Measurements from ENCODE around the gene SULF2.
A peak's percentile ranks its signal among the peaks of the same experiment; 100 is the strongest.

SULF2 gene

GRCh38 chr20:47647994-47648393 is 137.3 kb downstream of the SULF2 start:
- DNase-seq (ENCODE audit: low read depth), result no peak

GRCh38 chr20:47645632-47646031 is 139.6 kb downstream of the SULF2 start:
- DNase-seq (ENCODE audit: low read depth), result no peak

- DNase-seq (ENCODE audit: low read depth), result no peak
These were observed 142.7 kb downstream of the SULF2 start for GRCh38 chr20:47642624-47643023.

DNA sequence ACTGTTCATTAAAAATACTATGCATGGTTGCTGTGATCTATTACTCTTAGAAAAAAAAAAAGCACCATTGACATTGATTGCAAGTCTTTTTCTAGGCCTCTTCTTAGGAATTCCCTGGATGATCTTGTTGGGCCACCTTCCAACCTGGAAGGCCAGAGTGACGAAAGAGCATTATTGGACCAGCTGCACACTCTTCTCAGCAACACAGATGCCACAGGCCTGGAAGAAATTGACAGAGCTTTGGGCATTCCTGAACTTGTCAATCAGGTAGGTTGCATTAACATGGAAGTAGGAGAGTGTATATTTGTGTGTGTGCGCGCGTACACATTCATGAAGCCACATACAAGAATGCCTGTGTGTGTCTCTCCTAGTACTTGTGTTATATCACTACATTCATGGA is 143.2 kb downstream of the SULF2 start:
- DNase-seq (ENCODE audit: low read depth), result no peak

DNA sequence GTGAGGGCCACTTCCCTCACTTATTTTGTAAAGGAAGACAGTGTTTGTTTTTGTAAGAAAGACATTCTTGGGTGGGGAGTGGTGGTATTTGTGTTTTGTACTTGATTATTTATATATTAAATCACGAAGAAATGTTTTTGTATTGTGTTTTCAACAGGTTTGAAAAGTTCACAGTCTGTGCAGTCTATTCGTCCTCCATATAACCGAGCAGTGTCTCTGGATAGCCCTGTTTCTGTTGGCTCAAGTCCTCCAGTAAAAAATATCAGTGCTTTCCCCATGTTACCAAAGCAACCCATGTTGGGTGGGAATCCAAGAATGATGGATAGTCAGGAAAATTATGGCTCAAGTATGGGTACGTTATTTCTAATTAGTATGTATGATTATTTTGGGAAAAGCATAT is 146.4 kb downstream of the SULF2 start:
- no peak for DNase-seq (ENCODE audit: low read depth)

DNA sequence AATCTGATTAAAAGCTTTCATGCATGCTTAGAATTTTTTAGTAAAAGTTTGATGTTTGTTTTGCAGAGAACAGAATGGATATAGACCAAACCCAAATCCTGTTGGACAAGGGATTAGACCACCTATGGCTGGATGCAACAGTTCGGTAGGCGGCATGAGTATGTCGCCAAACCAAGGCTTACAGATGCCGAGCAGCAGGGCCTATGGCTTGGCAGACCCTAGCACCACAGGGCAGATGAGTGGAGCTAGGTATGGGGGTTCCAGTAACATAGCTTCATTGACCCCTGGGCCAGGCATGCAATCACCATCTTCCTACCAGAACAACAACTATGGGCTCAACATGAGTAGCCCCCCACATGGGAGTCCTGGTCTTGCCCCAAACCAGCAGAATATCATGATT is 150.0 kb downstream of the SULF2 start:
- DNase-seq (ENCODE audit: low read depth), result no peak

DNA sequence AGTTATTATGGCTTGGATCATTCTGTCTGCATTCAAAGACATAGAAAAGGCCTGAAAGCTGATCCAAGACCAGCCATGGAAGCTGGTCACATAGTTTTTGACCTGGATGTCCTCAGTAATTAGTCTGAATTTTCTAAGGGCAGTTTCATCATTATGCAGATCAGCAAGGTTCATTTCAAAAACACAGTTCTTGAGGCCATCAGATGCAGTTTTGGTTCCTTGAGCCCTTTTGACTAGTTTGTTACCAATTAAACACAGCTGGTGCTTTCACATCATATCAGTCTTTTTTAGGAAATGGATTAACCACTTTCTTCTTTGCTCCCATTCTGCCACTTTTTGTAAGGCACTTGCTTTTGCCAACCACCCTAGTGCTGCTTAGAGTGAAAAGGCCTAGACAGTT is 154.2 kb downstream of the SULF2 start:
- DNase-seq (ENCODE audit: low read depth), result no peak

GRCh38 chr20:47629907-47630306 is 155.4 kb downstream of the SULF2 start:
- DNase-seq (ENCODE audit: low read depth), result no peak

- DNase-seq (ENCODE audit: low read depth), result no peak
These were observed 157.7 kb downstream of the SULF2 start for GRCh38 chr20:47627540-47627939.

- no peak for DNase-seq (ENCODE audit: low read depth)
These were observed 162.1 kb downstream of the SULF2 start for GRCh38 chr20:47623206-47623605.

- DNase-seq (ENCODE audit: low read depth), result no peak
These were observed 163.1 kb downstream of the SULF2 start for GRCh38 chr20:47622118-47622665.

DNA sequence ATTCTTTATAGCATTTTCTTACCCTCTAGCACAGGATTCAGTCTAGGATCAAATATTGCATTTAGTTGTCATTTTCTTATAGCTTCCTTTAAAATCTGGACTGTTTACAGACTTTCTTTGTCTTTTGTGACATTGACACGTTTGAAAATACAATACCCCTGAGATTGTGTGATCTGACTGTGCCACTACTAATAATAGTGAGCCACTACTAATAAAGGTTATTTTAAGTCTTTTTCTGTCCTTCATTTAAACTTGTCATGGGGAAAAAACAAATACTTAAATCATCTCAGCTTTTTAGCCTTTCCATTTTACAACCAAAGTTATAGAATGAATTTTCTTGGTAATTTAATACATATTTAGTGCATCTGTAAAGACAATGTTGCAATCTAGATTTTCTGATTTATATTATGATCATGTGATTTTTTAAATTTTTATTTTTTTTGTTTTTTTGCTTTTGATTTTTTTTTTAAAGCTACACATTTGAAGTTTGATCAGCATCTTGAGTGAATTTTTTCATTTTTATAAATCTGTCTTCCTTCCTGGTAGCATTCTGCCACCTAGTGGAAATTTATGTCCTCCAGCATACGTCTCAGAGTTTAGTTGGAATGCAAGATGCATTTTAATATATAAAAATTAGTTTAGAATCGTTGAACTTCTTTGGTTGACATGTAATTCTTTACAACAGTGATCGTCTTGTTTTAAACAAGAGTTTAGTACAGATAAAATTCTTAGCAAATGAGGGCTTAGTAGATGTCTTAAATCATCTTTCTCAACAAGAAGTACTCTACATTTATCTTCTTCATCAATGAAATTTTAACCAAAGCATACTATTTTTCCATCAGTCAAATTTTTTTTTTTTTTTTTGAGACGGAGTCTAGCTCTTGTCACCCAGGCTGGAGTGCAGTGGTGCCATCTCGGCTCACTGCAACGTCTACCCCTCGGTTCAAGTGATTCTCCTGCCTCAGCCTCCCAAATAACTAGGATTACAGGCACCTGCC is 164.2 kb downstream of the SULF2 start:
- DNase-seq (ENCODE audit: low read depth), result no peak

GRCh38 chr20:47618479-47618878 is 166.8 kb downstream of the SULF2 start:
- DNase-seq (ENCODE audit: low read depth), result no peak

GRCh38 chr20:47614703-47615309 is 170.5 kb downstream of the SULF2 start:
- DNase-seq (ENCODE audit: low read depth), result no peak

- no peak for DNase-seq (ENCODE audit: low read depth)
These were observed 172.6 kb downstream of the SULF2 start for GRCh38 chr20:47612670-47613069.

- no peak for DNase-seq (ENCODE audit: low read depth)
These were observed 173.5 kb downstream of the SULF2 start for GRCh38 chr20:47611785-47612184.

DNA sequence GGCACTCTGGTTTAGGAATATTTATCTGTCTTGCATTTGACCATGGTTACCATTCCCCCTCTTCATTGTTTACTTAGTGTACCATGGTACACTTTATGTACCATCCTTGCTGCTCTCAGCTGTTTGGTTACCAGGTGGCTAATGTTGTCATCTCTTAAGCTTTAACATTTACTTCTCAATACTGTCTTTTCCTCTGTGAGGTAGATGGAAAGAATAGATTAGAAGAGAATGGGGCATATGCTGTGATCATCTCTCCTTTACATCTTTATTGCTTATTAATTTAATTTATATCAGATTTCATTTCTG is 174.4 kb downstream of the SULF2 start:
- DNase-seq (ENCODE audit: low read depth), result no peak

DNA sequence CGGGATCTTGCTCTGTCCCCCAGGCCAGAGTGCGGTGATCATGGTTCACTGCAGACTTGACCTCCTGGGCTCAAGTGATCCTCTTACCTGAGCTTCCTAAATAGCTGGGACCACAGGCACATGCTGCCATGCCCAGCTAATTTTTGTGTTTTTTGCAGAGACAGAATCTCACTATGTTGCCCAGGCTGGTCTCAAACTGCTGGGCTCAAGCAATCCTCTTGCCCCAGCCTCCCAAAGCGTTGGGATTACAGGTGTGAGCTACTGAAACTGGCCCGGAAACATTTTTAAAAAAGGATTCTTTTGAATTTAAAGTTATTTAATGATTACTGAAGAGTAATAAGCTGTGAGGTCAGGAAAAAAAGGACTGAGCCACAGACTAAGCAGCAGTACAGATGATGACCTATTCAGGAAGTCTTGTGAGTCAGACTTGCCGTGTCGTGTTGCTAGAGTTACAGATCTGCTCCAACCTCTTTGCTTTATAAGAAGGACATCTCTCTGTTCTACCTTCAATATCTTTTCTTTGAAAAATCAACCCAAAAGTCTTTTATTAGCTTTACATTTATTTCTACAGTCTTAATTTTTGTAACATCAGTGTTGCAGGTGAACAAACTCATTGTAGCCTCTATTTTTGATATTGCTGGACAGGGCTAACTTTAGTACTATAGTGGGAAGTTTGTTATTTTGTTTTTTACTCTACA is 174.9 kb downstream of the SULF2 start:
- peak; percentile 55 for DNase-seq (ENCODE audit: low read depth)

DNA sequence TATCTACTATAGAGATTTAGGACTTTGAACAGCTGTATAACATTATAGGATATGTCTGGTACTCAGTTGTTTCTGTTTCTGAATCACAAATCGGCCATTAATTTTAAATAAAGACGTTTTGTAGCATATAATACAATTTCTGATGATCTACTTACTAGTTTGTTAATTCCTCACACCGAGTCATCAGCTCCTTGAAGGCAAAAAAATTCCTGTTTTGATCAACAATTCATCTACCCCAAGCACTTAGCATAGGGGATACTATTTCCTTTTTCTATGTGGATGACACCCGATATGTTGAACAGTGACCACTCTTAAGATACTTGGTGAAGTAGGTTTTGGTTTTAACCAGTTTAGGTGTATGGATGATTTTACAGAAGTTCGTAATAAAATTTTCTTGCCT is 176.3 kb downstream of the SULF2 start:
- DNase-seq (ENCODE audit: low read depth), result no peak
